Measurements from ENCODE around the gene NUDT3.
"Not testable (repeated sequence)": the region's sequence is repeated elsewhere in the genome, so short reads cannot be mapped to it uniquely, and the experiment has no call there.

NUDT3 gene

GRCh38 chr6:34391786-34392496 is 528 bp downstream of the NUDT3 start:
- no peak for DNase-seq

- DNase-seq: no peak
Observed at GRCh38 chr6:34391473-34391785, 1.0 kb downstream of the NUDT3 start.

GRCh38 chr6:34390531-34391472 is 1.7 kb downstream of the NUDT3 start:
- DNase-seq: no peak

- DNase-seq: no peak
Observed at GRCh38 chr6:34389034-34389433, 3.4 kb downstream of the NUDT3 start.

- DNase-seq: no peak
Observed at GRCh38 chr6:34388421-34388820, 4.0 kb downstream of the NUDT3 start.

- no peak for DNase-seq
Observed at GRCh38 chr6:34386316-34387137, 5.9 kb downstream of the NUDT3 start.

- no peak for DNase-seq
Observed at GRCh38 chr6:34385793-34386195, 6.7 kb downstream of the NUDT3 start.

GRCh38 chr6:34384321-34385153 is 7.9 kb downstream of the NUDT3 start:
- DNase-seq: no peak

- no peak for DNase-seq
Observed at GRCh38 chr6:34383656-34384320, 8.7 kb downstream of the NUDT3 start.

- DNase-seq: no peak
Observed at GRCh38 chr6:34383161-34383631, 9.3 kb downstream of the NUDT3 start.

- DNase-seq: no peak
Observed at GRCh38 chr6:34381081-34381480, 11.4 kb downstream of the NUDT3 start.

- DNase-seq: no peak
Observed at GRCh38 chr6:34378470-34378869, 14.0 kb downstream of the NUDT3 start.

- DNase-seq: no peak
Observed at GRCh38 chr6:34377984-34378383, 14.5 kb downstream of the NUDT3 start.

- not testable (repeated sequence) for DNase-seq
Observed at GRCh38 chr6:34377571-34377970, 14.9 kb downstream of the NUDT3 start.

GRCh38 chr6:34375833-34376232 is 16.6 kb downstream of the NUDT3 start:
- no peak for DNase-seq

GRCh38 chr6:34374508-34374907 is 18.0 kb downstream of the NUDT3 start:
- DNase-seq: no peak

GRCh38 chr6:34374069-34374468 is 18.4 kb downstream of the NUDT3 start:
- DNase-seq: no peak

- DNase-seq: no peak
Observed at GRCh38 chr6:34373511-34373910, 19.0 kb downstream of the NUDT3 start.

- not testable (repeated sequence) for DNase-seq
Observed at GRCh38 chr6:34371865-34372264, 20.6 kb downstream of the NUDT3 start.

GRCh38 chr6:34370361-34370760 is 22.1 kb downstream of the NUDT3 start:
- DNase-seq: no peak

- DNase-seq: no peak
Observed at GRCh38 chr6:34369385-34369784, 23.1 kb downstream of the NUDT3 start.

- no peak for DNase-seq
Observed at GRCh38 chr6:34366639-34366921, 25.9 kb downstream of the NUDT3 start.
